B cell (primary cell): ENCODE results near the gene C19orf85. TPM values are rescaled to one million over a fixed set of nuclear protein-coding genes. Genes with fewer than 3 reads are reported as not detected.
A peak's percentile ranks its signal among the peaks of the same experiment; 100 is the strongest.

Experiments
- ATAC-seq: fragments of 200-7000 bp; cut with Tn5 transposase; one replicate; pipeline ENCODE4 v1.10.0; 2021; ENCODE audit warnings: low read depth, mild to moderate bottlenecking, moderate number of reproducible peaks, moderate library complexity
- CTCF ChIA-PET: fragments of 350-600 bp; sonication (Branson Sonifier 250); formaldehyde crosslinking; loops from one replicate; lab custom pipeline; 2021; ENCODE audit warnings: antibody characterized with exemption, inconsistent platforms; lab: Charles Lee
- POLR2A ChIA-PET: fragments of 350-600 bp; sonication (Branson Sonifier 250); formaldehyde crosslinking; loops from one replicate; lab custom pipeline; 2021; ENCODE audit warnings: antibody characterized with exemption; lab: Charles Lee
- DNase-seq: peaks from one replicate; pipeline ENCODE4 v3.0.0; 2013
- H2AFZ ChIP-seq: 2 replicates; pipeline ENCODE4 v1.6.1; 2012; ENCODE audit warnings: mild to moderate bottlenecking, low read depth, low read length; ENCODE audit not compliant: insufficient read depth, poor library complexity, severe bottlenecking
- H3K27ac ChIP-seq, 2 donors: 1 replicate in 1 of 2; 2 replicates in 1 of 2; pipeline ENCODE4 v1.5.1; 2012 to 2013; ENCODE audit warnings: low read length in 2 of 2, mild to moderate bottlenecking in 2 of 2, moderate library complexity in 1 of 2
- H3K27me3 ChIP-seq, 4 experiments: fragments of 200-600 bp in 1 of 4; sonication (generic) in 1 of 4; replicated peaks in 1 of 4; 1 replicate in 2 of 4; 2 replicates in 2 of 4; pipeline versions ENCODE4 v1.6.1 to v1.7.0; 2013 to 2016; ENCODE audit warnings: low read length in 3 of 4, mild to moderate bottlenecking in 2 of 4, mixed read lengths in 1 of 4, moderate library complexity in 1 of 4; ENCODE audit not compliant: insufficient read depth in 4 of 4, control insufficient read depth in 3 of 4; ENCODE audit errors: control extremely low read depth in 1 of 4
- H3K36me3 ChIP-seq, 2 experiments: replicated peaks in 1 of 2; 1 replicate in 1 of 2; 2 replicates in 1 of 2; pipeline versions ENCODE4 v1.6.1 to v1.7.1; 2013; ENCODE audit warnings: low read length in 1 of 2; ENCODE audit not compliant: insufficient read depth in 2 of 2, control insufficient read depth in 1 of 2; ENCODE audit errors: control extremely low read depth in 1 of 2, extremely low read depth in 1 of 2
- H3K4me1 ChIP-seq, 2 donors: fragments of 200-600 bp in 1 of 2; sonication (generic) in 1 of 2; 1 replicate in 1 of 2; 2 replicates in 1 of 2; pipeline versions ENCODE4 v1.5.1 to v1.6.1; 2013 to 2017; ENCODE audit warnings: low read length in 2 of 2; ENCODE audit not compliant: control insufficient read depth in 2 of 2, insufficient read depth in 2 of 2
- H3K4me2 ChIP-seq: replicated peaks from 2 replicates; pipeline ENCODE3; 2012; ENCODE audit warnings: mild to moderate bottlenecking, low read depth, low read length; ENCODE audit not compliant: poor library complexity, severe bottlenecking
- H3K4me3 ChIP-seq, 5 experiments: fragments of 200-600 bp in 1 of 5; sonication (generic) in 1 of 5; 1 replicate in 3 of 5; 2 replicates in 2 of 5; pipeline versions ENCODE4 v1.5.1 to v1.7.0; 2011 to 2016; ENCODE audit warnings: low read length in 4 of 5, mild to moderate bottlenecking in 4 of 5, low read depth in 2 of 5, control low read depth in 1 of 5, moderate library complexity in 1 of 5; ENCODE audit not compliant: insufficient read depth in 1 of 5; ENCODE audit errors: control extremely low read depth in 1 of 5, extremely low read depth in 1 of 5
- H3K79me2 ChIP-seq: fragments of 200-600 bp; sonication (generic); one replicate; pipeline ENCODE4 v1.6.0; 2016; ENCODE audit warnings: low read length; ENCODE audit not compliant: control insufficient read depth, insufficient read depth
- H3K9ac ChIP-seq: fragments of 200-600 bp; sonication (generic); 2 replicates; pipeline ENCODE4 v1.6.1; 2017; ENCODE audit warnings: mild to moderate bottlenecking, low read length, moderate library complexity
- H3K9me3 ChIP-seq, 3 donors: one replicate each; pipeline versions ENCODE4 v1.6.1 to v1.7.1; 2013; ENCODE audit warnings: low read length in 2 of 3; ENCODE audit not compliant: control insufficient read depth in 2 of 3, insufficient read depth in 1 of 3; ENCODE audit errors: control extremely low read depth in 1 of 3
- H4K20me1 ChIP-seq: 2 replicates; pipeline ENCODE4 v1.6.0; 2012; ENCODE audit warnings: mild to moderate bottlenecking, low read length; ENCODE audit not compliant: insufficient read depth, control insufficient read depth, poor library complexity, severe bottlenecking
- H3K27ac Mint-ChIP-seq: one replicate; pipeline ENCODE4 v1.8.0; 2021; ENCODE audit warnings: mixed read lengths
- H3K27me3 Mint-ChIP-seq: one replicate; pipeline ENCODE4 v1.8.0; 2021; ENCODE audit warnings: mixed read lengths
- H3K4me1 Mint-ChIP-seq: one replicate; pipeline ENCODE4 v1.8.0; 2021; ENCODE audit warnings: mixed read lengths
- H3K4me3 Mint-ChIP-seq: one replicate; pipeline ENCODE4 v1.8.0; 2021; ENCODE audit warnings: mixed read lengths
- H3K9me3 Mint-ChIP-seq: one replicate; pipeline ENCODE4 v1.8.0; 2022; ENCODE audit warnings: mixed read lengths; ENCODE audit not compliant: insufficient read depth
- CTCF ChIP-seq: fragments of 200-600 bp; IDR thresholded peaks from one replicate; pipeline ENCODE4 v1.8.0; 2022; ENCODE audit warnings: antibody characterized with exemption, mild to moderate bottlenecking
- EZH2 ChIP-seq: IDR thresholded peaks from 2 replicates; pipeline ENCODE4 v1.6.1; 2012; ENCODE audit warnings: borderline replicate concordance, low read depth, mild to moderate bottlenecking, moderate library complexity, low read length; ENCODE audit not compliant: insufficient read depth, poor library complexity, severe bottlenecking
- WGBS: methylation state at CpG from one replicate; pipeline ENCODE4 v1.1.5; 2013; ENCODE audit warnings: missing lambda C conversion rate; ENCODE audit not compliant: insufficient coverage; 5-methylcytosine and 5-hydroxymethylcytosine counted together
- intact Hi-C: fragments of 100-400 bp; cut with micrococcal nuclease; formaldehyde crosslinking; loops from one replicate; pipeline ENCODE4 v1.10.0; 2022
- polyA plus RNA-seq: library from polyadenylated mRNA; depleted of rRNA; stranded (reverse); fragments of >200 nt; gene quantifications from 2 replicates; pipeline ENCODE4 v1.2.3, GENCODE V29; 2012
- total RNA-seq, 2 donors: library from RNA; stranded (reverse); fragments of 120-200 nt in 1 of 2; gene quantifications; 1 replicate in 1 of 2; 2 replicates in 1 of 2; pipeline versions ENCODE4 v1.2.3 to v1.2.4, GENCODE V29; 2013 to 2022

C19orf85 gene
- total and polyA plus RNA-seq, 2 donors (not counting 1 experiment from before 2014, with no cell fraction given) = not detected

- POLR2A ChIA-PET = interaction anchor here (0.6 to 1.1 kb wide), 8 partner anchors 15 to 924 kb away, joined by 3 to 14 read pairs (median 4); partner anchors contain the start of genes FIZ1, TMEM238, ZNF524 and ZNF628
- intact Hi-C loops = loop anchor here (1.0 to 5.0 kb wide), 7 partner anchors 15 to 202 kb away; partner anchors contain the start of genes HSPBP1, KMT5C, PPP6R1 and UBE2S
- peak; percentile 97 for ATAC-seq
Observed at GRCh38 chr19:55461259-55461973, 3.1 kb downstream of the C19orf85 start, which contains the start of gene ISOC2. Gene ISOC2, minus strand, starts transcription at chr19:55461642. Its CDS starts 5,156 bp downstream, at chr19:55456486.

More at GRCh38 chr19:55461259-55461973, 3.1 kb downstream of the C19orf85 start, which contains the start of gene ISOC2:
- H3K4me3 ChIP-seq = peak within 1 kb of the TSS; percentile 56 to 98 (median 90)
- TF ChIP-seq CTCF (no peak), EZH2 (no peak)
- peak within 1 kb of the TSS; percentile 80 for H3K9ac ChIP-seq
- H3K27me3 ChIP-seq = no peaks in the 10 kb centered on the region
- Mint-ChIP-seq H3K27ac (peak within 1 kb of the TSS; percentile 81), H3K9me3 (no peaks in the 10 kb centered on the region), H3K4me3 (peak within 1 kb of the TSS; percentile 87), H3K4me1 (peaks cover 20% of the 10 kb centered on the region), H3K27me3 (no peaks in the 10 kb centered on the region)
- H3K27ac ChIP-seq = peak within 1 kb of the TSS; percentile 73 to 78
- peaks cover 10 to 14% of the 10 kb centered on the region in 2 donors for H3K4me1 ChIP-seq
- no peaks in the 10 kb centered on the region for H4K20me1 ChIP-seq
- CTCF ChIA-PET = interaction anchor here (0.6 to 2.3 kb wide), 7 partner anchors 8 to 320 kb away, joined by 3 to 18 read pairs (median 3); partner anchors contain the start of genes PPP6R1 and ZNF628
- no peaks in the 10 kb centered on the region for H3K79me2 ChIP-seq
- DNase-seq = peak; percentile 100
- WGBS = under 1% methylated on average over 54 of the region's 54 CpGs
- peak within 1 kb of the TSS; percentile 89 for H3K4me2 ChIP-seq
- peaks cover 0 to 3% (median 0%) of the 10 kb centered on the region in 3 donors for H3K9me3 ChIP-seq
- no peaks in the 10 kb centered on the region for H3K36me3 ChIP-seq
- peak within 1 kb of the TSS; percentile 77 for H2AFZ ChIP-seq
